GM21717 (cell line): Measurements from ENCODE around the gene GAGE12E.
"Not testable (repeated sequence)": the region's sequence is repeated elsewhere in the genome, so short reads cannot be mapped to it uniquely, and the experiment has no call there.

Experiments
- ATAC-seq: cut with Tn5 transposase; IDR thresholded peaks from one replicate; pipeline ENCODE4 v1.9.1; 2021; ENCODE audit warnings: mild to moderate bottlenecking, moderate library complexity; ENCODE audit not compliant: unreplicated experiment

The GAGE12E gene, protein sequence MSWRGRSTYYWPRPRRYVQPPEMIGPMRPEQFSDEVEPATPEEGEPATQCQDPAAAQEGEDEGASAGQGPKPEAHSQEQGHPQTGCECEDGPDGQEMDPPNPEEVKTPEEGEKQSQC

DNA sequence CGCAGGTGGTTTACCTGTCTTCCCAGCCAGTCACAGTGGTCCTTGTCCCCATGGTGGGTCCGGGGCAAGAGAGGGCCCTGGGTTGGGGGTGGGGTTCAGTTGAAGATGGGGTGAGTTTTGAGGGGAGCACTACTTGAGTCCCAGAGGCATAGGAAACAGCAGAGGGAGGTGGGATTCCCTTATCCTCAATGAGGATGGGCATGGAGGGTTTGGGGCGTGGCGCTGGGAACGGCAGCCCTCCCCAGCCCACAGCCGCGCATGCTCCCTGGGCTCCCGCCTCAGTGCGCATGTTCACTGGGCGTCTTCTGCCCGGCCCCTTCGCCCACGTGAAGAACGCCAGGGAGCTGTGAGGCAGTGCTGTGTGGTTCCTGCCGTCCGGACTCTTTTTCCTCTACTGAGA is at the start of gene GAGE12E:
Gene GAGE12E, plus strand, starts transcription at position 301 of the 400 bp plus-strand sequence. CDS start 1,155 bp downstream, outside the sequence.
- ATAC-seq, result not testable (repeated sequence)

DNA sequence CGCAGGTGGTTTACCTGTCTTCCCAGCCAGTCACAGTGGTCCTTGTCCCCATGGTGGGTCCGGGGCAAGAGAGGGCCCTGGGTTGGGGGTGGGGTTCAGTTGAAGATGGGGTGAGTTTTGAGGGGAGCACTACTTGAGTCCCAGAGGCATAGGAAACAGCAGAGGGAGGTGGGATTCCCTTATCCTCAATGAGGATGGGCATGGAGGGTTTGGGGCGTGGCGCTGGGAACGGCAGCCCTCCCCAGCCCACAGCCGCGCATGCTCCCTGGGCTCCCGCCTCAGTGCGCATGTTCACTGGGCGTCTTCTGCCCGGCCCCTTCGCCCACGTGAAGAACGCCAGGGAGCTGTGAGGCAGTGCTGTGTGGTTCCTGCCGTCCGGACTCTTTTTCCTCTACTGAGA is 19.2 kb upstream of the GAGE12E start, which contains the start of gene GAGE12C:
Gene GAGE12C, plus strand, starts transcription at position 301 of the 400 bp plus-strand sequence. CDS start 1,155 bp downstream, outside the sequence.
- ATAC-seq, result not testable (repeated sequence)

DNA sequence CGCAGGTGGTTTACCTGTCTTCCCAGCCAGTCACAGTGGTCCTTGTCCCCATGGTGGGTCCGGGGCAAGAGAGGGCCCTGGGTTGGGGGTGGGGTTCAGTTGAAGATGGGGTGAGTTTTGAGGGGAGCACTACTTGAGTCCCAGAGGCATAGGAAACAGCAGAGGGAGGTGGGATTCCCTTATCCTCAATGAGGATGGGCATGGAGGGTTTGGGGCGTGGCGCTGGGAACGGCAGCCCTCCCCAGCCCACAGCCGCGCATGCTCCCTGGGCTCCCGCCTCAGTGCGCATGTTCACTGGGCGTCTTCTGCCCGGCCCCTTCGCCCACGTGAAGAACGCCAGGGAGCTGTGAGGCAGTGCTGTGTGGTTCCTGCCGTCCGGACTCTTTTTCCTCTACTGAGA is 9.7 kb upstream of the GAGE12E start, which contains the start of gene GAGE12D:
Gene GAGE12D, plus strand, starts transcription at position 301 of the 400 bp plus-strand sequence. CDS start 1,155 bp downstream, outside the sequence.
- ATAC-seq, result not testable (repeated sequence)

DNA sequence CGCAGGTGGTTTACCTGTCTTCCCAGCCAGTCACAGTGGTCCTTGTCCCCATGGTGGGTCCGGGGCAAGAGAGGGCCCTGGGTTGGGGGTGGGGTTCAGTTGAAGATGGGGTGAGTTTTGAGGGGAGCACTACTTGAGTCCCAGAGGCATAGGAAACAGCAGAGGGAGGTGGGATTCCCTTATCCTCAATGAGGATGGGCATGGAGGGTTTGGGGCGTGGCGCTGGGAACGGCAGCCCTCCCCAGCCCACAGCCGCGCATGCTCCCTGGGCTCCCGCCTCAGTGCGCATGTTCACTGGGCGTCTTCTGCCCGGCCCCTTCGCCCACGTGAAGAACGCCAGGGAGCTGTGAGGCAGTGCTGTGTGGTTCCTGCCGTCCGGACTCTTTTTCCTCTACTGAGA is 9.5 kb downstream of the GAGE12E start, which contains the start of gene GAGE12F:
Gene GAGE12F, plus strand, starts transcription at position 301 of the 400 bp plus-strand sequence. CDS start 1,155 bp downstream, outside the sequence.
- ATAC-seq, result not testable (repeated sequence)

DNA sequence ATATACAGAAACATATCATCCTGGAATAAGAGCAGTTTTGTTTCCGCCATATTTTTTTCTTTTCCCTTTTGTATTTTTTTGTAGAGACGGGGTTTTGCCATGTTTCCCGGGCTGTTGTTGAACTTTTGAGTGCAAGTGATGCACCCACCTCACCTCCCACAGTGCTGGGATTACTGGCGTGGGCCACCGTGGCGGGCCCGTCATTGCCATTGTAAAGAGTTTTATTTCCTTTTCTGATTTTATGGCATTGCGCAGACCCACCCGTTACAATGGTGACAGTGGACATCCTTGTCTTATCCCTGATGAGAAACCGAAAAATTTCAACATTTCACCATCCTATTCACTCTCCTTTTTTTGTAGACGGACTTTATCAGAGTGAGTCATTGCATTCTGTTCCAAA is 17.6 kb downstream of the GAGE12E start:
- not testable (repeated sequence) for ATAC-seq

DNA sequence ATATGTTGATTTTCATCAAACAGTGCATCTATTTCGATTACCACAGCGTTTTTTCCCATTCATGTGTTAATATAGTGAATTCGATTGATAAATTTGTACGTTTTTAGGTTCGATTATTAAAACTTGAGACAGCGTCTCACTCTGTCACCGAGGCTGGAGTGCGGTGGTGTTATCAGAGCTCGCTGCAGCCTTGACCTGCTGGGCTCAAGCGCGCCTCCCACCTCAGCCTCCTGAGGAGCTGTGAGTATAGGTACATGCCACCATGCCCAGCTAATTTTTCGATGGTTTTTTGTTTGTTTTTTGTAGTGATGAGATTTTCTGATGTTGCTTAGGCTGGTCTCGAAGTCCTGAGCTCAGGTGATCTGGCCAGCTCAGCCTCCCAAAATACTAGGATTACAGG is 18.1 kb downstream of the GAGE12E start:
- not testable (repeated sequence) for ATAC-seq

DNA sequence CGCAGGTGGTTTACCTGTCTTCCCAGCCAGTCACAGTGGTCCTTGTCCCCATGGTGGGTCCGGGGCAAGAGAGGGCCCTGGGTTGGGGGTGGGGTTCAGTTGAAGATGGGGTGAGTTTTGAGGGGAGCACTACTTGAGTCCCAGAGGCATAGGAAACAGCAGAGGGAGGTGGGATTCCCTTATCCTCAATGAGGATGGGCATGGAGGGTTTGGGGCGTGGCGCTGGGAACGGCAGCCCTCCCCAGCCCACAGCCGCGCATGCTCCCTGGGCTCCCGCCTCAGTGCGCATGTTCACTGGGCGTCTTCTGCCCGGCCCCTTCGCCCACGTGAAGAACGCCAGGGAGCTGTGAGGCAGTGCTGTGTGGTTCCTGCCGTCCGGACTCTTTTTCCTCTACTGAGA is 19.0 kb downstream of the GAGE12E start, which contains the start of gene GAGE12G:
Gene GAGE12G, plus strand, starts transcription at position 301 of the 400 bp plus-strand sequence. CDS start 1,155 bp downstream, outside the sequence.
- not testable (repeated sequence) for ATAC-seq

DNA sequence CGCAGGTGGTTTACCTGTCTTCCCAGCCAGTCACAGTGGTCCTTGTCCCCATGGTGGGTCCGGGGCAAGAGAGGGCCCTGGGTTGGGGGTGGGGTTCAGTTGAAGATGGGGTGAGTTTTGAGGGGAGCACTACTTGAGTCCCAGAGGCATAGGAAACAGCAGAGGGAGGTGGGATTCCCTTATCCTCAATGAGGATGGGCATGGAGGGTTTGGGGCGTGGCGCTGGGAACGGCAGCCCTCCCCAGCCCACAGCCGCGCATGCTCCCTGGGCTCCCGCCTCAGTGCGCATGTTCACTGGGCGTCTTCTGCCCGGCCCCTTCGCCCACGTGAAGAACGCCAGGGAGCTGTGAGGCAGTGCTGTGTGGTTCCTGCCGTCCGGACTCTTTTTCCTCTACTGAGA is 28.6 kb downstream of the GAGE12E start, which contains the start of gene GAGE12H:
Gene GAGE12H, plus strand, starts transcription at position 301 of the 400 bp plus-strand sequence. CDS start 1,155 bp downstream, outside the sequence.
- ATAC-seq, result not testable (repeated sequence)

DNA sequence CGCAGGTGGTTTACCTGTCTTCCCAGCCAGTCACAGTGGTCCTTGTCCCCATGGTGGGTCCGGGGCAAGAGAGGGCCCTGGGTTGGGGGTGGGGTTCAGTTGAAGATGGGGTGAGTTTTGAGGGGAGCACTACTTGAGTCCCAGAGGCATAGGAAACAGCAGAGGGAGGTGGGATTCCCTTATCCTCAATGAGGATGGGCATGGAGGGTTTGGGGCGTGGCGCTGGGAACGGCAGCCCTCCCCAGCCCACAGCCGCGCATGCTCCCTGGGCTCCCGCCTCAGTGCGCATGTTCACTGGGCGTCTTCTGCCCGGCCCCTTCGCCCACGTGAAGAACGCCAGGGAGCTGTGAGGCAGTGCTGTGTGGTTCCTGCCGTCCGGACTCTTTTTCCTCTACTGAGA is 38.1 kb downstream of the GAGE12E start, which contains the start of gene GAGE2A:
Gene GAGE2A, plus strand, starts transcription at position 301 of the 400 bp plus-strand sequence. CDS start 1,155 bp downstream, outside the sequence.
- ATAC-seq, result not testable (repeated sequence)

DNA sequence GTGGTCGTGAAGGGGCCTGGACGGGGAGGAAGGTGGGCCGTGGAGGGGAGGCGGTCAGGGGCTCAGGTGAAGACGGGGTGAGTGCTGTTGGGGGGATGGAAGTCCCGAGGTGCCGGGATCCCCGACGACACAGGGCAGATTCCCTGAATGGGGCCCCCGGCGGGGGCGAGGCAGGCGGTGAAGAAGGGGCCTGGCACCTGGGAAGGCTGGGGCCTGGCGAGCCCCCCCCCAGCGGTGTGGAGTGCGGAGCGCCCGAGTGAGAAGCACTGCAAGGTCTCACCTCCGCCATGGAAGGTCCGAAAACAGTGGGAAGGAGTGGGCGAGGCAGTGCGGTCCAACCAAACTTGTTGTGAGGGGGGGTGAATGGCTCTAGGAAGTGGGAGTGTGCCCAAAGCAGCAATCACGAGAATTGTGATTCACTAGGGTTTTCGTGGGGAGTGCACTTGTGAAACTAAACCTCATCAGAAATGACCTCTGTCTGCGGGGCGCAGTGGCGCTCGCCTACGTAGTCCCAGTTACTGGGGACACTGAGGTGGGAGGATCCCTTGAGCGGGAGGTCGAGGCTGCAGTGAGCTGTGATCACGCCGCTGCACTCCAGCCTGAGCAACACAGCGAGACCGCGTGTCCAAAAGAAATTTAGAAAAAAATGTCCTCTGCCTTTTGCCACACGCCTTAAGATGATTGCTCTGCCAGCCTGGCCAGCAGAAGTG is 38.8 kb downstream of the GAGE12E start:
- not testable (repeated sequence) for ATAC-seq

DNA sequence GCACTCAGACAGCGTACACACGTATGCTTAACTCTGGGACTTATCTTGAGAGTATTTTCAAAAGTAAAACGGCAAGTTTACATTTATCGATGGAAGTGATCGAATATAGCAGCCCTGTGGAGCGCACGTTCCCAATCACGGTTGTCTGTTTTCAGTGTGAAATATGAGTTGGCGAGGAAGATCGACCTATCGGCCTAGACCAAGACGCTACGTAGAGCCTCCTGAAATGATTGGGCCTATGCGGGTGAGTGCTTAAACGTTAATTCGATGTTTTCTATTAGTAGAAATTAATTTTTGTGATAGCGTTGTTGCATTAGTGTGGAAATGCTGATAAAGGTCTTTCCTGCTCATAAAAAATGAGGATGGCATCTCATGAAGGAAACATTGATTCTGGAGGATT is 39.4 kb downstream of the GAGE12E start:
- not testable (repeated sequence) for ATAC-seq

DNA sequence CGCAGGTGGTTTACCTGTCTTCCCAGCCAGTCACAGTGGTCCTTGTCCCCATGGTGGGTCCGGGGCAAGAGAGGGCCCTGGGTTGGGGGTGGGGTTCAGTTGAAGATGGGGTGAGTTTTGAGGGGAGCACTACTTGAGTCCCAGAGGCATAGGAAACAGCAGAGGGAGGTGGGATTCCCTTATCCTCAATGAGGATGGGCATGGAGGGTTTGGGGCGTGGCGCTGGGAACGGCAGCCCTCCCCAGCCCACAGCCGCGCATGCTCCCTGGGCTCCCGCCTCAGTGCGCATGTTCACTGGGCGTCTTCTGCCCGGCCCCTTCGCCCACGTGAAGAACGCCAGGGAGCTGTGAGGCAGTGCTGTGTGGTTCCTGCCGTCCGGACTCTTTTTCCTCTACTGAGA is 47.6 kb downstream of the GAGE12E start, which contains the start of gene GAGE1:
Gene GAGE1, plus strand, starts transcription at position 301 of the 400 bp plus-strand sequence. CDS start 1,155 bp downstream, outside the sequence.
- ATAC-seq, result not testable (repeated sequence)
